Nephron (organoid): ENCODE data around the gene ATP6V1C2.

Experiments used
- H3K27ac Mint-ChIP-seq, 3 experiments: 2 replicates each; pipeline ENCODE4 v1.8.0; 2020; ENCODE audit warnings: mixed read lengths in 3 of 3, mild to moderate bottlenecking in 2 of 3, moderate library complexity in 1 of 3
- H3K27me3 Mint-ChIP-seq: 2 replicates; pipeline ENCODE4 v1.8.0; 2021; ENCODE audit warnings: low read depth, mild to moderate bottlenecking, moderate library complexity, mixed read lengths
- H3K36me3 Mint-ChIP-seq: 2 replicates; pipeline ENCODE4 v1.8.0; 2020; ENCODE audit warnings: low read depth, mixed read lengths
- H3K4me1 Mint-ChIP-seq: 2 replicates; pipeline ENCODE4 v1.8.0; 2020; ENCODE audit warnings: mixed read lengths
- H3K4me3 Mint-ChIP-seq, 3 experiments: 2 replicates each; pipeline ENCODE4 v1.8.0; 2020; ENCODE audit warnings: mild to moderate bottlenecking in 3 of 3, mixed read lengths in 3 of 3, moderate library complexity in 2 of 3
- H3K9me3 Mint-ChIP-seq: 2 replicates; pipeline ENCODE4 v1.8.0; 2020; ENCODE audit warnings: mixed read lengths
- CTCF ChIP-seq, 3 experiments: fragments of 200-600 bp; sonication (generic); IDR thresholded peaks; one replicate each; pipeline ENCODE4 v1.5.0; 2021; ENCODE audit warnings: antibody characterized with exemption in 3 of 3; ENCODE audit not compliant: unreplicated experiment in 3 of 3

Gene ATP6V1C2

GRCh38 chr2:10764896-10765295, 43.5 kb downstream of the ATP6V1C2 start:
- Mint-ChIP-seq H3K9me3 (no peaks in the 10 kb centered on the region), H3K27ac (no peak overlapping the region), H3K27me3 (peaks cover 3% of the 10 kb centered on the region), H3K4me3 (no peak overlapping the region), H3K36me3 (no peaks in the 10 kb centered on the region), H3K4me1 (no peaks in the 10 kb centered on the region)
- TF ChIP-seq CTCF (IDR thresholded peaks at IDR 0.05; ENCODE audit: unreplicated experiment in 3 of 3): no peak

- Mint-ChIP-seq H3K4me3 (no peak overlapping the region), H3K27ac (no peak overlapping the region), H3K9me3 (no peaks in the 10 kb centered on the region), H3K4me1 (no peaks in the 10 kb centered on the region), H3K27me3 (no peaks in the 10 kb centered on the region), H3K36me3 (no peaks in the 10 kb centered on the region)
- TF ChIP-seq CTCF (IDR thresholded peaks at IDR 0.05; ENCODE audit: unreplicated experiment in 3 of 3): no peak
These were observed 44.0 kb downstream of the ATP6V1C2 start for GRCh38 chr2:10765461-10765860.

GRCh38 chr2:10765914-10766313, 44.5 kb downstream of the ATP6V1C2 start:
- Mint-ChIP-seq H3K4me3 (no peak overlapping the region), H3K4me1 (no peaks in the 10 kb centered on the region), H3K27ac (no peak overlapping the region), H3K9me3 (no peaks in the 10 kb centered on the region), H3K36me3 (no peaks in the 10 kb centered on the region), H3K27me3 (no peaks in the 10 kb centered on the region)
- TF ChIP-seq CTCF (IDR thresholded peaks at IDR 0.05; ENCODE audit: unreplicated experiment in 3 of 3): no peak

GRCh38 chr2:10768063-10768507, 46.7 kb downstream of the ATP6V1C2 start:
- no peaks in the 10 kb centered on the region for H3K27me3 Mint-ChIP-seq

GRCh38 chr2:10770956-10771750, 49.7 kb downstream of the ATP6V1C2 start:
- H3K27me3 Mint-ChIP-seq: no peaks in the 10 kb centered on the region
- no peak for TF ChIP-seq CTCF (IDR thresholded peaks at IDR 0.05; ENCODE audit: unreplicated experiment in 3 of 3)

More at GRCh38 chr2:10768063-10768507, 46.7 kb downstream of the ATP6V1C2 start:
- H3K27ac Mint-ChIP-seq: no peak overlapping the region
- no peaks in the 10 kb centered on the region for H3K36me3 Mint-ChIP-seq
- no peak overlapping the region for H3K4me3 Mint-ChIP-seq
- no peaks in the 10 kb centered on the region for H3K4me1 Mint-ChIP-seq
- no peak for TF ChIP-seq CTCF (IDR thresholded peaks at IDR 0.05; ENCODE audit: unreplicated experiment in 3 of 3)
- no peaks in the 10 kb centered on the region for H3K9me3 Mint-ChIP-seq

GRCh38 chr2:10771786-10772185, 50.4 kb downstream of the ATP6V1C2 start:
- no peak overlapping the region for H3K4me3 Mint-ChIP-seq
- TF ChIP-seq CTCF (IDR thresholded peaks at IDR 0.05; ENCODE audit: unreplicated experiment in 3 of 3): no peak
- H3K27ac Mint-ChIP-seq: no peak overlapping the region
- no peaks in the 10 kb centered on the region for H3K27me3 Mint-ChIP-seq
- peaks cover 10% of the 10 kb centered on the region for H3K4me1 Mint-ChIP-seq
- no peaks in the 10 kb centered on the region for H3K36me3 Mint-ChIP-seq
- H3K9me3 Mint-ChIP-seq: no peaks in the 10 kb centered on the region

More at GRCh38 chr2:10770956-10771750, 49.7 kb downstream of the ATP6V1C2 start:
- Mint-ChIP-seq H3K4me3 (no peak overlapping the region), H3K9me3 (no peaks in the 10 kb centered on the region), H3K4me1 (peaks cover 10% of the 10 kb centered on the region), H3K27ac (peak overlapping the region in 1 of 3 experiments; percentile 51), H3K36me3 (no peaks in the 10 kb centered on the region)
